Stimulated activated CD4-positive, alpha-beta T cell treated with anti-CD3 and anti-CD28 coated beads, Interleukin-15, amount 100 ng/mL, for 24 hours (primary cell): ENCODE data around the gene STIP1.
A peak's percentile ranks its signal among the peaks of the same experiment; 100 is the strongest.

Experiments used
- DNase-seq: peaks from one replicate; pipeline ENCODE4 v3.0.0-alpha.2; 2020

Gene STIP1

GRCh38 chr11:64203421-64204079 lies 17.6 kb downstream of the STIP1 start:
- no peak for DNase-seq

DNA sequence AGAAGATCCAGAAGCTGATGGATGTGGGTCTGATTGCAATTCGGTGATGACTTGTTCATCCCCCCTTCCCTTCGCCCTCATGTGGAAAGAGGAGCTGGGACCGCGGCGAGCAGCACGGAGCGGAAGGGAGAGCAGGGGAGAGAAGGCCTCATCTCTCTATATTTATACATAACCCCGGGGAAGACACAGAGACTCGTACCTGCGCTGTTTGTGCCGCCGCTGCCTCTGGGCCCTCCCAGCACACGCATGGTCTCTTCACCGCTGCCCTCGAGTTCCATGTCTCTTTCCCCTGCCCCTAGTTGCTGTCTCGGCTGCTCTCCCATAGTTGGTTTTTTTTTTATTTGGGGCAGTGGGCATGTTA lies 18.1 kb downstream of the STIP1 start:
- no peak for DNase-seq

DNA sequence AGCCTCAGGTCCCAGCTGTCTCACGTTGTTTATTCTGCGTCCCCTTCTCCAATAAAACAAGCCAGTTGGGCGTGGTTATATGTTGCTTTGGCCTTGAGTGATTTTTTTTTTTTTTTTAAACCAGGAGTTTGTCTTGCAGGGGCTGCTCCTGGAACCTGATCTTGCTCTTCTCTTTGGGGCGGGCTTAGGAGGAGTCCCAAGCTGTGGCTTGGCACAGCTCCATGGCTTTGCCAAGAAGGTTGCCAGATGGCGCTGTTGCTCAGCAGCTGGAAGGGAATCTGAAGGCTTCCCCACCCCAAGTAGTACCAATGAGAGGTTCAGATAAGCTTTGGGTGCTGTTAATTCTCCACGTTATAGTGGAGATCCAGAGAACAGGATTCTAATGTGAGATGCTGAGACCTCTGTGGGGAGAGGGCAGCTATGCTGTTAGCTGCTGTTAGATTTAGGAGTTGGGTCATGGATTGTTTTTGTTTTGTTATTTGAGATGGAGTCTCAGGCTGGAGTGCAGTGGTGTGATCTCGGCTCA lies 18.6 kb downstream of the STIP1 start:
- peak; percentile 80 for DNase-seq

GRCh38 chr11:64206457-64207255 lies 20.7 kb downstream of the STIP1 start, which contains the start of gene FERMT3:
Gene FERMT3, plus strand, starts transcription at chr11:64206721. Its CDS starts 644 bp downstream, at chr11:64207365.
- peak; percentile 92 for DNase-seq

DNA sequence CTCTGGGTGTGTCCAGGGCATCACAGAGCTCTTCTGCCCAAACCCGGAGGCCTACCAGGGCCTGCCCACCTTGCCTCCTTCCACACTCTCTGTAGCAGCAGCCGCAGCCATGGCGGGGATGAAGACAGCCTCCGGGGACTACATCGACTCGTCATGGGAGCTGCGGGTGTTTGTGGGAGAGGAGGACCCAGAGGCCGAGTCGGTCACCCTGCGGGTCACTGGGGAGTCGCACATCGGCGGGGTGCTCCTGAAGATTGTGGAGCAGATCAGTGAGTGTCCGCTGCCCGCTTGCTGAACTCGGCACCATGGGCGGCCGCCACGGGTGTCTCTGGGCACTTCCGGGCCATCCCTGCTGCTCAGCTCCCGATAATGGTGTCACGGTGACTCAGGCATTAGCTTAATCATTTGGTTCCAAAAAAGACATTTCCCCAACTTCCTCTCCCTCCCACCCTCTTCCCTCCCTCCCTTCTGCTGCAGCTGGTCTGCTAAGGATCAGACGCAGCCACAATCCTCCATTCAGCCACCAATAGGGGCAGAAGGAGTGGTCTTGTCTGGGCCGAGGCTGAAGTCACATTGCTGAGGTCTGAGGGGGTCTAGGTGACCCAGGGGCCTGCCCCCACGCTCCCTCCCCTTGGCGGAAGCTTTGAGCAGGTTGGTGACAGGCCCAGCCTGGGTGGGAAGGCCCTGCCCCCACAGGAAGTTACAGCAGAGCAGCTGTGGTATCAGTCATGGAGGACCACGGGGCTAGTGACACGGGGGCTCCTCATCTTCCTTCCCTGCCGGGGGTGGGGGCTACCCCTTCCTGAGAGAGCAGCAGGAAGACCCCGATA lies 21.5 kb downstream of the STIP1 start:
- DNase-seq: peak; percentile 90

- DNase-seq: no peak
Measured at GRCh38 chr11:64208086-64208795, 22.3 kb downstream of the STIP1 start.

DNA sequence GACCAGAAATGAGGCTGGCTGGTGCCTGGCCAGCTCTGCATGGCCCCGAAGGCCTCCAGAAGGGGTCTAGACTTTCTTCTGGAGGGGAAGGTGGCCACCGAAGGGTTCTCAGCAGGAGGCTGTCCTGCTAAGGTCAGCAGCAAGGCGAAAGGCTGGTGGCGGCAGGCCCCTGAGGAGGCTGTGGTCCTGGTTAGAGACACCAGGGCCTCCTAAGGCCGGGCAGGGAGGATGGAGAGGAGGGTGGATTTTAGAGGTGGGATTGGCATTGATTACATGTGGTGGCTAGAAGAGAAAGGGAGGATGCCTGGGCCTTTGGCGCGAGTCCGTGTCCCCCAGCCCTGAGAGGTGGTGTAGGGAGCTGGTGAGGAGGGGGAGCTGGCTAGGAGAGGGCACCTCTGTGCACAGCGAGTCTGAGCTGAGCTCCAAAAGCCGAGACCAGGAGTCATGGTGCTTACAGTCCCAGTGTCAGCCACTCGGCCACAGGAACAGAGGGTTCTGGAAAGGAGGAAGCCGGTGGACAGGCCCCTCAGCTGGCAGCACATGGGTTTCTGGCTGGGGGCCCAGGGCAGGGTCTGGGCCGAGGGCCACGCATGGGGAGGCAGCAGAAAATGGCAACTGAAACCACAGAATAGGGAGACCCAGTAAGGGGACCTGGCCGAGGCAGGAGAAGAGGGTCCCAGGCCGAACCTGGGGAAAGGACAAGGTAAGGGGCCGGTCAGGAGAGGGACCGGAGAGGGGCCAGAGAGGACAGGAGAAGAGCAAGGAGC lies 23.0 kb downstream of the STIP1 start:
- DNase-seq: no peak

DNA sequence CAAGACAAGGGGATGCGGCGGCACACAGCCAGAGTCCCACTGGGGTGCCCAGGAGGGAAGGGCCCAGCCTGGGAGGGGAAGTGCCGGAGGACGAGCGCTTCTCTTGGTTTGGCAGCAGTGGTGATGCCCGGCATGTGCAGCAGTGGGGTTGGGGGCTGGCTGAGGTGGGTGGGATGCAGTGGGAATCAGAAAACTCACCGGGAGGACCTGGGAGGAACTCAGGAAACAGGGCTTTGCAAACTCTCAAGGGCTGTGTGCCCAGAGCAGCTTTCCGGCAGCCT lies 23.5 kb downstream of the STIP1 start:
- no peak for DNase-seq

DNA sequence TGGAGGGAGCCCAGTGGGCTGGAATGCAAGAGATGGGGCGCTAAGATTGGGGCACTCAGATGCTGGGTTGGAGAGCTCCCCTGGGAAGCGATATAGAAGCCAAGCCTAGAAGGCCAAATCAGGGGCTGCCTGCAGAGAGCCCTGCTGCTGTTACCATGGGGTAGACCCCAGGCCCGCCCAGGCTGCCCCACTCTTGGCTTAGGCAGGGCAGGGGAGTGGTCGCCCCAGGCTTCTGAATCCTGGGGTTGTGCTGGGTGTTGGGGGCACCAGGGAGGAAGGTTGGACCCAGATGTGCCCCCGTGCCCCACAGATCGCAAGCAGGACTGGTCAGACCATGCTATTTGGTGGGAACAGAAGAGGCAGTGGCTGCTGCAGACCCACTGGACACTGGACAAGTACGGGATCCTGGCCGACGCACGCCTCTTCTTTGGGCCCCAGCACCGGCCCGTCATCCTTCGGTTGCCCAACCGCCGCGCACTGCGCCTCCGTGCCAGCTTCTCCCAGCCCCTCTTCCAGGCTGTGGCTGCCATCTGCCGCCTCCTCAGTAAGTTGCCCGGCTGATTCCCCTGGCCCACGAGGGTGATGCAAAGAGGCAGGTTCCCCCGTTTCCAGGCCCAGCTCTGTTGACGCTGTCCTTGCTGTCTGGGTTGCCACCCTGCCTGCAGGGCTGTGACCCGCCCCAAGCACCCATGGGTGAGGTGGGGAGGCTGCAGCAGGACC lies 24.5 kb downstream of the STIP1 start:
- DNase-seq: no peak

DNA sequence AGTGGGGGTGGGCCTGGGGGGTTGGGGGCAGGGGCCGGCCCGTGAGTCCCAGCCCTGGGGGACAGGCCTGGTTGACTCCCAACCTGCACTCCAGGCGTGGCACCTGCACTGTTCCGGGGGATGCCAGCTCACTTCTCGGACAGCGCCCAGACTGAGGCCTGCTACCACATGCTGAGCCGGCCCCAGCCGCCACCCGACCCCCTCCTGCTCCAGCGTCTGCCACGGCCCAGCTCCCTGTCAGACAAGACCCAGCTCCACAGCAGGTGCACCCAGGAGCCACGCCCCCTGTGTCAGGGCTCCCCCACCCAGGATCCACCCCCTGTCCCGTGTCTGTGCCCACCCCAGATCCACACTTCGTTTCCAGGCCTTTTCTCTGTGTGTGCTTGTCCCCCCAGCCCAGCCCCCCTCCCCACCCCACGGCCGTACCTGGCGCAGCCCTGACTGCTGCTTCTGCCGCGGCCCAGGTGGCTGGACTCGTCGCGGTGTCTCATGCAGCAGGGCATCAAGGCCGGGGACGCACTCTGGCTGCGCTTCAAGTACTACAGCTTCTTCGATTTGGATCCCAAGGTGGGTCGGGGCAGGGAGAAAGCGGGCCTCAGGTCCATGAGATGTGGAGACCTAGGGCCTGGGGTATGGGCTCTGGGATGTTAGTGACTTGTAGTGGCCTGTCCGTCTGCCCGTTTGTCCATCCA lies 25.4 kb downstream of the STIP1 start:
- no peak for DNase-seq

DNA sequence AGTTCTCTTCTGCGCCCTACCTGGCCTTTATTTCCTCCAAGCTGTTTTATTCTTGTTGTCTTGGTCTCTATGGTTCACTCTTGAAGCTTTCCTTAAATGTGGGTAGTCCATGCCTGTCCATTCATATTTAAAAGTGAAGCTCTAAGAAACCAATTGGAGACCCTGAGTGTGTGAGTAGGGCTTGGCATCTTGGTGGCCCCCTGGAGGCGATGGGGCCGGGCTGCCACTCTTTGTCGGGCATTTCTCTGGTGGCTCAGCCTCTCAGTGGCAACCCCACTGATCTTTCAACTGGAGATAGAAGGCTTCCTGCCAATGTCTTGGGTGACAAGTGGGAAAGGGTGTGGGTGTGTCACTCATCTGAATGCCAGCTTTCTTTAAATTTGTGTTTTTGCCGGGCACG lies 30.9 kb downstream of the STIP1 start:
- DNase-seq: no peak

DNA sequence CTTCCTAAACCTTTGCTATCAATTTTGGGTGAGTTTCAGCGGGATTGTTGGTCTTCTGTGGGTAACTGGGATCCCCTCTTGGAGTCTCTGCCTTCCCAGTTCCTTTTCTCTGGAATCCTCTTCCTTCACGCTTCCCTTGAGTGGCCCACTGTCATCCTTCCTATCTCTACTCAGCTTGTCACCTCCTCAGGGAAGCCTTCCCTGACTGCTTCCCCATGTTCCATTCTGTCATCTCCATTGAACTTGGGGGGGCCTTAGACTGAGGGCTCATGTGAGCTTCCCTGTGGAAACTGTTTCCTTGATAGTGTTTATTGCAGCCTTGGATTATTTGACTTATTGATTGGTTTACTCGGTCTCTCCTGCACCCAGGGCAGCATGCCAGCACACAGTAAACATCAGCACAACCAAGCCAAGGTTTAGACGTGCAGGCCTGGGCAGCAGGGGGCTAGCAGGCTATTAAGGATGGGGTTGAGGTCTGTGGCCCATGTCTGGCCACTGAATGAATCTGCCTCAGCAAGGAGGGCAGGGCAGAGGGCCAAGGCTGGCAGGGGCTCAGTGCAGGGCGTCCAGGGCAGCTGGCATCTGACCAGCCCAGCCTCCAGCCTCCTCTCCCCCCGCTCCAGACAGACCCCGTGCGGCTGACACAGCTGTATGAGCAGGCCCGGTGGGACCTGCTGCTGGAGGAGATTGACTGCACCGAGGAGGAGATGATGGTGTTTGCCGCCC lies 32.8 kb downstream of the STIP1 start:
- DNase-seq: no peak

- no peak for DNase-seq
Measured at GRCh38 chr11:64219354-64219684, 33.3 kb downstream of the STIP1 start.

DNA sequence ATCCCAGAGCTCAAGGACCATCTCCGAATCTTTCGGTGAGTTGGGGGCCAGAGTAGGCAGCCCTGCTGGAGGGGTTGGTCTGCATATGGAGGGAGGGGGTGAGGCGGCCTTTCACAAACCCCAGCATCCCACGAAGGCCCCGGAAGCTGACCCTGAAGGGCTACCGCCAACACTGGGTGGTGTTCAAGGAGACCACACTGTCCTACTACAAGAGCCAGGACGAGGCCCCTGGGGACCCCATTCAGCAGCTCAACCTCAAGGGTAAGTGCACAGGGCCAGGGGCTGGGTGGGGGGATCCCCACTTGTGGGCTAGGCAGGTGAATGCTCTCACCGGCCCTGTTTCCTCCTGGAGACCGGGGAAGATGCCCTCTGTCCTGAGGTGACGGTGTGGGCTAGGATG lies 33.8 kb downstream of the STIP1 start:
- DNase-seq: no peak

DNA sequence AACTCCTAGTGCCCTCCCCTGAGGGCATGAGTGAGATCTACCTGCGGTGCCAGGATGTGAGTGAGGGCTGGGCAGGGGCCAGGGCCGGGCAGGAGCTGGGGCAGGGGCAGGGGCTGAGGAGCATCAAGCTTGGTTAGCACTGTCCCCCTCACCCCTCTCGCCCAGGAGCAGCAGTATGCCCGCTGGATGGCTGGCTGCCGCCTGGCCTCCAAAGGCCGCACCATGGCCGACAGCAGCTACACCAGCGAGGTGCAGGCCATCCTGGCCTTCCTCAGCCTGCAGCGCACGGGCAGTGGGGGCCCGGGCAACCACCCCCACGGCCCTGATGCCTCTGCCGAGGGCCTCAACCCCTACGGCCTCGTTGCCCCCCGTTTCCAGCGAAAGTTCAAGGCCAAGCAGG lies 34.3 kb downstream of the STIP1 start:
- DNase-seq: no peak

DNA sequence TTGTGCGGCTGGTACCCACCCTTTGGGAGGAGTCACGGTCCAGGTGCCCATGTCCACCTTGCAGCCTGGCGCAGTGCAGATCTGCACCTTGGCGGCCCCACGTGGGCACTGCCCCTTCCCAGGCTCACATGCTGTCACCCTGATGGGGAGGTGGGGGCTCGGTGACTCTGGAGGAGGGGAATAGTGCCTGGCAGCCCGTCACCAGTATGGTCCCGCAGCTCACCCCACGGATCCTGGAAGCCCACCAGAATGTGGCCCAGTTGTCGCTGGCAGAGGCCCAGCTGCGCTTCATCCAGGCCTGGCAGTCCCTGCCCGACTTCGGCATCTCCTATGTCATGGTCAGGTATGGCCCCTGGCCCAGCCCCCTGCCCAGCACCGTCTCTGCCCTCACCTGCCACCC lies 34.8 kb downstream of the STIP1 start:
- DNase-seq: no peak

- DNase-seq: no peak
Measured at GRCh38 chr11:64222651-64223000, 36.7 kb downstream of the STIP1 start.

GRCh38 chr11:64223001-64223651 lies 37.2 kb downstream of the STIP1 start:
- peak; percentile 18 for DNase-seq

GRCh38 chr11:64224151-64224890 lies 38.4 kb downstream of the STIP1 start:
- DNase-seq: peak; percentile 20
